Cardiac muscle cell (in vitro differentiated cells and primary cell): ENCODE data around the gene ANKRD33B. TPM values are rescaled to one million over a fixed set of nuclear protein-coding genes. Genes with fewer than 3 reads are reported as not detected.
A peak's percentile ranks its signal among the peaks of the same experiment; 100 is the strongest.

Experiments used
- DNase-seq, 2 donors: peaks; one replicate each; pipeline versions ENCODE4 v3.0.0 to v3.0.0-alpha.2; 2010 to 2017; ENCODE audit warnings: low read depth in 1 of 2, low spot score in 1 of 2
- H3K27ac ChIP-seq: fragments of 200-600 bp; sonication (generic); 2 replicates; pipeline ENCODE4 v1.5.1; 2016
- H3K27me3 ChIP-seq: fragments of 200-600 bp; sonication (generic); 2 replicates; pipeline ENCODE4 v1.6.0; 2016; ENCODE audit warnings: control low read depth
- H3K36me3 ChIP-seq: fragments of 200-600 bp; sonication (generic); 2 replicates; pipeline ENCODE4 v1.5.1; 2016; ENCODE audit warnings: control low read depth
- H3K4me1 ChIP-seq: fragments of 200-600 bp; sonication (generic); 2 replicates; pipeline ENCODE4 v1.8.1; 2017; ENCODE audit warnings: low read depth, mild to moderate bottlenecking, mixed run types
- H3K4me3 ChIP-seq: fragments of 200-600 bp; sonication (generic); 2 replicates; pipeline ENCODE4 v1.5.1; 2016; ENCODE audit warnings: mild to moderate bottlenecking
- H3K9me3 ChIP-seq: fragments of 200-600 bp; sonication (generic); 2 replicates; pipeline ENCODE4 v1.5.1; 2017; ENCODE audit warnings: low read depth, mild to moderate bottlenecking, control low read depth
- polyA plus RNA-seq: library from polyadenylated mRNA; unstranded; fragments of >200 nt; fragmentation: Nextera tagmentation; extraction: Ambion mirVana; gene quantifications from 2 replicates; pipeline ENCODE4 v1.2.1, GENCODE V29; 2016
- total RNA-seq: library from RNA; depleted of rRNA; stranded (reverse); fragments of >200 nt; gene quantifications from 2 replicates; pipeline ENCODE4 v1.2.3, GENCODE V29; 2016
- TF ChIP-seq, protein P1 (sequence below): IDR thresholded peaks from 2 replicates; pipeline ENCODE4 v1.5.1; 2012; ENCODE audit warnings: low read depth, mild to moderate bottlenecking, low read length

Gene ANKRD33B
- total and polyA plus RNA-seq, 2 experiments from 2014 or later, result 5.7 to 14.8 TPM

GRCh38 chr5:10576790-10577189 lies 12.9 kb downstream of the ANKRD33B start:
- TF ChIP-seq, protein P1, sequence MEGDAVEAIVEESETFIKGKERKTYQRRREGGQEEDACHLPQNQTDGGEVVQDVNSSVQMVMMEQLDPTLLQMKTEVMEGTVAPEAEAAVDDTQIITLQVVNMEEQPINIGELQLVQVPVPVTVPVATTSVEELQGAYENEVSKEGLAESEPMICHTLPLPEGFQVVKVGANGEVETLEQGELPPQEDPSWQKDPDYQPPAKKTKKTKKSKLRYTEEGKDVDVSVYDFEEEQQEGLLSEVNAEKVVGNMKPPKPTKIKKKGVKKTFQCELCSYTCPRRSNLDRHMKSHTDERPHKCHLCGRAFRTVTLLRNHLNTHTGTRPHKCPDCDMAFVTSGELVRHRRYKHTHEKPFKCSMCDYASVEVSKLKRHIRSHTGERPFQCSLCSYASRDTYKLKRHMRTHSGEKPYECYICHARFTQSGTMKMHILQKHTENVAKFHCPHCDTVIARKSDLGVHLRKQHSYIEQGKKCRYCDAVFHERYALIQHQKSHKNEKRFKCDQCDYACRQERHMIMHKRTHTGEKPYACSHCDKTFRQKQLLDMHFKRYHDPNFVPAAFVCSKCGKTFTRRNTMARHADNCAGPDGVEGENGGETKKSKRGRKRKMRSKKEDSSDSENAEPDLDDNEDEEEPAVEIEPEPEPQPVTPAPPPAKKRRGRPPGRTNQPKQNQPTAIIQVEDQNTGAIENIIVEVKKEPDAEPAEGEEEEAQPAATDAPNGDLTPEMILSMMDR, result no peak

GRCh38 chr5:10577371-10578292 lies 13.8 kb downstream of the ANKRD33B start:
- Histone ChIP-seq H3K9me3 (no peaks in the 10 kb centered on the region), H3K36me3 (no peaks in the 10 kb centered on the region), H3K4me3 (no peak overlapping the region), H3K27ac (peak overlapping the region; percentile 97), H3K27me3 (no peaks in the 10 kb centered on the region), H3K4me1 (peaks cover 27% of the 10 kb centered on the region)
- TF ChIP-seq, protein P1, result no peak
- peak; percentile 34 to 80 for DNase-seq

More at GRCh38 chr5:10576790-10577189, 12.9 kb downstream of the ANKRD33B start:
- Histone ChIP-seq H3K36me3 (no peaks in the 10 kb centered on the region), H3K4me1 (peaks cover 31% of the 10 kb centered on the region), H3K4me3 (no peak overlapping the region), H3K27me3 (no peaks in the 10 kb centered on the region), H3K9me3 (no peaks in the 10 kb centered on the region), H3K27ac (peak overlapping the region; percentile 97)
- DNase-seq, result no peak

DNA sequence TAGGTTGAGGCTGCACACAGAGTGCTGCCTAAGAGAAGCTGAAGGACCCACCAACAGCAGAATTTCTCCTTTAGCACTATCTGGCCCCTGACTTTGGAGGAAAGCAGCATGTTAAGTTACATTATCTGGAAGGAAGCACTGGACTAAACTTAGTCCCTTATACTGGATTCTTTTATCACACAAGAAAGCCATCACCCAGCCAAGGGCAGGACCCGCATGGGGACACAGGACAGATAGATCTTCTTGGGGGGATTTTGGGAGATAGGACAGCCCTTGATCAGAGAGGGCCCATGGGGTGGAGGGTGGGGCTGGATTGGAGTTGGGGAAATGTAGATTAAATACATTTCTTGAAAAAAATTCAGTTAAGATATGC lies 14.4 kb downstream of the ANKRD33B start:
- no peak for DNase-seq
- no peak overlapping the region for H3K4me3 ChIP-seq
- no peaks in the 10 kb centered on the region for H3K27me3 ChIP-seq
- H3K9me3 ChIP-seq, result no peaks in the 10 kb centered on the region
- TF ChIP-seq, protein P1, result no peak
- H3K36me3 ChIP-seq, result no peaks in the 10 kb centered on the region
- peaks cover 27% of the 10 kb centered on the region for H3K4me1 ChIP-seq
- H3K27ac ChIP-seq, result peak overlapping the region; percentile 97

- no peak overlapping the region for H3K4me3 ChIP-seq
- TF ChIP-seq, protein P1, result no peak
- H3K4me1 ChIP-seq, result peaks cover 27% of the 10 kb centered on the region
- H3K9me3 ChIP-seq, result no peaks in the 10 kb centered on the region
- no peaks in the 10 kb centered on the region for H3K27me3 ChIP-seq
- H3K27ac ChIP-seq, result peak overlapping the region; percentile 97
- no peak for DNase-seq
- no peaks in the 10 kb centered on the region for H3K36me3 ChIP-seq
Observed at GRCh38 chr5:10578869-10579268, 15.0 kb downstream of the ANKRD33B start.

GRCh38 chr5:10579536-10580521 lies 16.0 kb downstream of the ANKRD33B start:
- H3K36me3 ChIP-seq, result no peaks in the 10 kb centered on the region
- no peak overlapping the region for H3K4me3 ChIP-seq
- TF ChIP-seq, protein P1, result no peak
- no peak for DNase-seq
- H3K27ac ChIP-seq, result peak overlapping the region; percentile 97
- H3K27me3 ChIP-seq, result no peaks in the 10 kb centered on the region
- no peaks in the 10 kb centered on the region for H3K9me3 ChIP-seq
- peaks cover 23% of the 10 kb centered on the region for H3K4me1 ChIP-seq
